Lower leg skin (tissue), 4 donors: ENCODE data around the gene ZNF524. TPM values are rescaled to one million over a fixed set of nuclear protein-coding genes. Genes with fewer than 3 reads are reported as not detected.
A peak's percentile ranks its signal among the peaks of the same experiment; 100 is the strongest.

ENCODE experiments used
- DNase-seq, 2 donors: peaks; one replicate each; pipeline ENCODE4 v3.0.0-alpha.2; 2019; ENCODE audit warnings: low spot score in 2 of 2
- H3K4me3 ChIP-seq: fragments of 200-600 bp; sonication (generic); 2 replicates; pipeline ENCODE4 v1.5.1; 2017; ENCODE audit warnings: mild to moderate bottlenecking, low read depth; ENCODE audit not compliant: poor library complexity, severe bottlenecking
- CTCF ChIP-seq, 3 donors: fragments of 450-650 bp; IDR thresholded peaks; one replicate each; pipeline ENCODE4 v1.5.1; 2016; ENCODE audit warnings: antibody characterized with exemption in 3 of 3, mild to moderate bottlenecking in 3 of 3, moderate library complexity in 2 of 3
- POLR2A ChIP-seq, 2 donors: fragments of 450-650 bp; IDR thresholded peaks; one replicate each; pipeline ENCODE4 v1.6.1; 2016 to 2017; ENCODE audit warnings: antibody characterized with exemption in 2 of 2, mild to moderate bottlenecking in 1 of 2, moderate library complexity in 1 of 2
- WGBS, 2 donors: methylation state at CpG; one replicate each; pipeline ENCODE4 v1.1.5; 2018; 5-methylcytosine and 5-hydroxymethylcytosine counted together
- intact Hi-C: fragments of 100-400 bp; cut with DNase I; formaldehyde crosslinking; loops from one replicate; pipeline ENCODE4 v1.15.0; 2023; ENCODE audit warnings: low total_unique reads
- total RNA-seq, 4 donors: library from RNA; depleted of rRNA; stranded (reverse); fragments of >200 nt; gene quantifications; one replicate each; pipeline ENCODE4 v1.1.0, GENCODE V29; 2016

ZNF524 gene
- total RNA-seq, 4 donors from 2014 or later = 58.4 to 88.3 (median 78.3) TPM

DNA sequence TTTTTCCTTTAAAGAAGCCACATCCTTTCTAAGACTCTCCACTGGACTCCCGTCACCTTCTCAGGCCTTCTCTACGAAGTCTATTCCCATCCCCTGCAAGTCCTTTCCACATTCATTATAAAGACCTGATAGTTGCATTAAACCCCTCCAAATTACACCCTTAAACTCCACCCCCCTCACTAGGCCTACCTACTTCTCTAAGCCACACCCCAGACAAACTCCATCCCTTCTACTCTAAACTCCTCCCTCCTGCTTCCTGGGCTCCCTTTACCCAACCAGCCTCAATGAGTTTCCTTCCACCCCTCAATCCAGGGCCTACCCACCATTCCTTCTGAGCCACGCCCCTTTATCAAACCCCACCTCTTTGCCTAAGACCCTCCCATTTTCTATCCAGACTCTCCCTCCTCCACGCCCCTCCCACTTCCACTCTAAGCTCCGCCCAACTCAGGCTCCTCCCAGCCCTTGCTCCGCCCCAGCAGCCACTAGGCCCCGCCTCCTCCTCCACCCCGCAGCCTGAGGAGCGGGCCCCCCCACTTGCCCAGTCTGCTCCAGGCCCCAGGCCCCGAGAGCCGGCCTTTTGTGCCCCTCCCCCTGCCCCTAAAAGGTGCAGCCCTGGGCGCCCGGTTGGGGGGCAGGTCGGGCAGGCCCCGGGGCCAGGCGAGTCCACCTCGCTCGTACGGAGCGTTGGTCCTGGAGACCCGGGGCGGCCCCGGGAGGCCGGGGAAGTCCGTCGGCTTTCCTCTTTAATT, 1.2 kb upstream of the ZNF524 start:
- WGBS, 2 donors = 6 to 8% methylated on average over 23 to 25 of the region's 26 CpGs
- no peak for TF ChIP-seq CTCF (IDR thresholded peaks at IDR 0.05)
- no peak for TF ChIP-seq POLR2A (IDR thresholded peaks at IDR 0.05)
- peak overlapping the region; percentile 35 for H3K4me3 ChIP-seq
- DNase-seq = peak; percentile 91 to 98
- intact Hi-C loops = no loop called here

DNA sequence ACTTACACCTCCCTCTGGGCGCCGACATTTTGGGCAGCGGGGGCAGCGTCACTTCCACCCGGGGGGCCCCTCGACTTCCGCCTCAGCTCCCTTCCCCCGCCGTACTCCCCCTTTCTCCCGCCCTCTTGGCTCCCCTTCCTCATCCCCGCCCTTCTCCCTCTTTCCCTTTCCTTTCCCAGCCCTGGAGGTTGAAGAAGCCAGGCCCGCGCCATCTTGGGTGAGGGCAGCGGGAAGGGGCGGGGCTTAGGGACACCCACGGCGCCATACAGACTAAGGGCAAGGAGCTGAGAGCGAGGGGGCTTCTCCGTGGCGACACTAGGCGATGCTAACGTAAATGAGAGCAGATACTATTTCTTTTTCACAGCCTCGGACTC, 633 bp upstream of the ZNF524 start, which contains the start of gene FIZ1:
FIZ1 (minus strand) TSS at position 50 of the 374 bp plus-strand sequence. CDS start 1,652 bp downstream, outside the sequence.
- H3K4me3 ChIP-seq = peak within 1 kb of the TSS; percentile 67
- DNase-seq = peak; percentile 98 to 100
- TF ChIP-seq CTCF (IDR thresholded peaks at IDR 0.05) = no peak
- no peak for TF ChIP-seq POLR2A (IDR thresholded peaks at IDR 0.05)
- intact Hi-C loops = no loop called here
- WGBS, 2 donors = 0 to 1% methylated on average over 23 of the region's 23 CpGs

- no peak for TF ChIP-seq POLR2A (IDR thresholded peaks at IDR 0.05)
- no peak for TF ChIP-seq CTCF (IDR thresholded peaks at IDR 0.05)
- WGBS, 2 donors = 2 to 5% methylated on average over 14 to 15 of the region's 15 CpGs
- no peak for DNase-seq
- peak overlapping the region; percentile 67 for H3K4me3 ChIP-seq
- intact Hi-C loops = no loop called here
Observed at GRCh38 chr19:55600662-55601028, 557 bp downstream of the ZNF524 start.

GRCh38 chr19:55601084-55601483, 996 bp downstream of the ZNF524 start:
- 38 to 53% methylated on average over 4 of the region's 4 CpGs for WGBS, 2 donors
- no peak overlapping the region for H3K4me3 ChIP-seq
- no peak for TF ChIP-seq POLR2A (IDR thresholded peaks at IDR 0.05)
- no peak for TF ChIP-seq CTCF (IDR thresholded peaks at IDR 0.05)
- DNase-seq = no peak
- intact Hi-C loops = no loop called here

- no peak overlapping the region for H3K4me3 ChIP-seq
- intact Hi-C loops = no loop called here
- TF ChIP-seq CTCF (IDR thresholded peaks at IDR 0.05) (no peak), POLR2A (IDR thresholded peaks at IDR 0.05) (no peak)
- no peak for DNase-seq
- WGBS, 2 donors = 93 to 94% methylated on average over 53 to 57 of the region's 60 CpGs
Observed at GRCh38 chr19:55602104-55603001, 2.3 kb downstream of the ZNF524 start.
